Glomerular visceral epithelial cell (primary cell): Measurements from ENCODE around the gene GIT1.

Experiments
- DNase-seq: peaks from one replicate; pipeline ENCODE4 v3.0.0-alpha.2; 2016; ENCODE audit errors: extremely low spot score

Gene GIT1

DNA sequence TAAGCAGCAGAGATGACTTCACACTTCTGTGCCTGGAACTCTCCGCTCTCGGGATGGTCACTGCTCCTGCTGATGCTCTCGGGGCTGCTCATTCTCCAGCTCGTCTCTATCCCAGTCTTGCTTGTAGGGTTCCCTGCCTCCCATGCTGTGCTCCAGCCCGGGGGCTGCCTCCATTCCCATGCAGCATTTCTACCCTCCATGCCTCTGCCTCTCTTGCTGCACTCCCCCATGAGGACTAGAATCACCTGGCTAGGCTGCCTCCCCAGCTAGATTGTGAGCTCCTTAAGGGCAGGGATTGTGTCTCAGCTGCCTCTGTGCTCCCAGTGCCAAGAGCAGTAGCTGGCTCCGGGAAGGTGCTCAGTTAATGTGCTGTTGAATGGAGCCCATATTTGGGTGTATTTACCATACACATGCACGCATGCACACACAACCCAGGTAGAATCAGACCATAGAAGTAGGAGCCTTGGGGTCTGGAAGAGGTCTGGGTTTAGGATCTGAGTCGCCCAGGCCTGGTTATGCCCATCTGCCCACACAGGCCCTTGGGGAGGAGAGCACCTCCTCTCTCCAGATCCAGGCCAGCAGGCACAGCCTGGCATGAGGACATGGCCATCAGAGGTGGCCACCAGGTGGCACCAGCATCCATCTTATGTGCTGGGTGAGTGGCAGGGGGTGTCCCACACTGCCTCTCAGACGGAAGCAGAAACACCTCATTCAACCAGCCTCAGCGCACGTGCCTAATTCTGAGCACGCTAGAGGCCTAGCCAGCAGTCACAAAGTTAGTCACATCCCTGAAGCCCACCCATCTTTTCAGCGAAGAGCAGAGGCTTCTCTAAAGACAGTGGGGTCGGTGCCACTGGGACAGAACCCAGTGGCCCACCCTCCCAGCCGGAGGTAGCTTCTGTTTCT lies 9.3 kb downstream of the GIT1 start:
- peak; percentile 82 for DNase-seq

DNA sequence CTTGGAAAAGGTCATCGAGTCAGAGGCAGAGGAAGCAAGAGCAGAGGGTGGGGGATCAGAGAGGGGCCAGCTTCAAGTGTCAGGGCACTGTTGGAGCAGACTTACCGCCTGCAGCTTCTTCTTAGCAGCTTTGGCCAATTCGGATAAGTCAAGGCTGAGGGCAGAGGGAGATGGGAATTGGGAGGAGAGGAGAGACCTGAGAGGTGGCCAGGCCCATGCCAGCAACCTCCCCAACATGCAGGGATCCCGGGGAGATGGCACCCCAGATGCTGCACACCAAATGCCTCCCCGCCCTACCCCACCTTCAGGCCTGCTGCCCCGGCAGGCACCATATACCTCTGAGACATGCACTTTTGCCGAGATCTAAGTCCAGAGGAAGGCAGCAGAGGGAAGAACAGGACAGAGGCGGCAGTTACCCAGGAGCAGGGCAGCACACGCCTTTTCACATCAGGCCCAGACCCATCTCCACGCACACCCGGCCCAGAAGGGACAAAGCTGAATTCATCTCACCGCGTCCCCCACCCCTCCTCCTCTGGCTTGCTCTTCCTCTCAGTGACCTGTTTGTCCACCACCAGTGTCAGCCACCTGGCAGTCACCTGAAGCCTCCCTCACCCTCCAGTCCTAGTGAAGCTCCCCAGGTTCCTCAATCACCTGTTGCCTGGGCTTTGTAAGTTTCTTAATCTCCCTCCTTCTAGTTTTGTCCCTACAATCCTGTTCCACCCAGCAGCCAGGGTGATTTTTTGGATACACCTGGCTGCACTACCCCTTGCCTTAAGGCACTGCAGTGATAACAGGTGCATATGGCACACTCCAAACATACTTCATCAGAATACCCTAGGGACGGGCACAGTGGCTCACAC lies 10.6 kb downstream of the GIT1 start:
- no peak for DNase-seq

DNA sequence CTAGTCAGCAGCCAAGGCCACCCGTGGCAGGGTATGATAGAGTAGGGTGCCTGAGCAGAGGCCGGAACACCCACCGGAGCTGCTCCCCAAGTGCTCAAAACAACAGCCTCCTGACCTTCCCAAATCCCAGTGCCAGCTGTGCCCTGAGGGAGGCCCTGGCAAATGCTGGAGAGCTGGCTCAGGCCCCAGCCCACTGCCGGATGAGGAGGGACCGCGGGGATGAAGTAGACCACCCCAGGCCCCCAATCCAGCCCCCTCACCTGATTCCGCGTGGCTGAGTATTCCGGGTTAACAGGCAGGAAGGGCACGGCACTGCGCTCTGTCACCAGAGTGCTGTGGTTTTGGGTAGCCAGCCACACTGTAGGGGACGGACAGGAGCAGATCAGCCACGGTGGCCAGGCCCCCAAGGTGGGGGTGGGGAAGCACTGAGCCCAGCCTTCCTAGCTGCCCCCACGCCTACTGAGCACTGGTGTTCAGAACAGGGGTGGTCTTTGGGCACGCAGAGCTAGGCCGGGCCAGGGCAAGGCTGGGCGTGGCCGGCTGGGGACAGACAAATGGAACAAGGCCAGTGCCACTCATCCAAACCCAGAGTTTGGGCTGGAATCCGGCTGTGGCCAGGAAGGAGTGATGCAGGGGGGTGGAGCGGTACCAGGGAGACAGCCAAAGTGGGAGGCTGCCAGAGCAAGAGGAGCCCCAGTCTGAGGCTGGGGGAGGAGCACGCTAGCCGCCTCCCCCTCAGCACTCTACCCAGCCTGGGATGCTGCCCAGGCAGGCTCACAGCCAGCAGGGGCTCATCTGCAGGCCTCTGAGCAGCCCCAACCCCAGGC lies 11.8 kb downstream of the GIT1 start:
- no peak for DNase-seq

DNA sequence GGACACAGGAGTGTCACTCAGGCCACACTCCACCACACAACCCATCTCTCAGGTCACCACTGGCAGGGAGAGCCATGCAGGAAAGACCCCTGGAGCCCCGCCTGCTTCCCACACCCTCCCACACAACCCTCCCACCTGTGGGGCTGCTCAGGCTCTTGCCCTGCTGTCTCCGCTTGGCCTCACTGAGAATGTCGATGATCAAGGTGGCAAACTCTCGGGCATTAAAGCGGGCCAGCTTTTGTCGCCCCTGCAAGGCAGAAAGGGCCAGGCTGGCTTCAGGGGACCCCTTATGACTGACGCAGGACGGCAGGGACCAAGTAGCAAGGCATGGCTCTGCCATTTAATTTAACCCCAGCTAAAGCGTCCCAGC lies 12.5 kb downstream of the GIT1 start:
- DNase-seq: no peak

DNA sequence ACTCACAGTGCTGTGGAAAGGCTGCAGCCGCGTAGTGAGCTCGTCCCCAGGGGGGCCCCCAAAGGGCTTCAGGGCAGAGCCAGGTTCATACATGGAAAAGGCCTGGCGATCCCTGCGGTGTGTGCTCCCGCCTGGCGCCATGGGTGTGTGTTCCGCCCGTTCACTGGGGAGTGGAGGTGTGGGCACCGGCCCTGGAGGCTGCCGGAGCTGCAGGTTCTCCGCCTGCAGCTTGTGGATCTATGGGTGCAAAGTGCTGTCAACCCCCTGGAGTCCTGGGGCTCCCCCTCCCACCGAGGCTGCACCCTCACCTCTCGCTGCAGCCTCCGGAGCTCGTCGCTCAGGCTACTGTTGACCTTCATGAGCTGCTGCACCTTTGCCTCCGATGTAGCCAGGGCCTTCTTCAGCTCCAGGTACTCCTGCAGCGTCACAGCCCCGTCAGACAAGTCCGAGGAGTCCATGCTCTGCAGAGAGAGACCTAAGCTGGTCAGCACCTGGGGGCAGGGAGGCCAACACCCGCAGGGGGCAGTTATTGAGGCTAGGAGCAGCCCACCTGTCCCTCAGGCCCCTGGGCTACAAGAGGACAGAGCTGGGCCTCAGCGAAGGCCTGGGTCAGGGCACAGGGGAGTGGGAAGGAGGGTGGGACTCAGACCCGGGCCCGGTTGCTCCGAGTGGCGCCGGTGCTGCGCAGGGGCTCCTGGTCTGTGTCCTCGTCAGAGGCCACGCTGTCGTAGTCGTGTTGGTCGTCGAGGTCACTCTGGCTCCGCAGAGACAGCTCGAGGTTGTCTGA lies 13.0 kb downstream of the GIT1 start:
- no peak for DNase-seq

DNA sequence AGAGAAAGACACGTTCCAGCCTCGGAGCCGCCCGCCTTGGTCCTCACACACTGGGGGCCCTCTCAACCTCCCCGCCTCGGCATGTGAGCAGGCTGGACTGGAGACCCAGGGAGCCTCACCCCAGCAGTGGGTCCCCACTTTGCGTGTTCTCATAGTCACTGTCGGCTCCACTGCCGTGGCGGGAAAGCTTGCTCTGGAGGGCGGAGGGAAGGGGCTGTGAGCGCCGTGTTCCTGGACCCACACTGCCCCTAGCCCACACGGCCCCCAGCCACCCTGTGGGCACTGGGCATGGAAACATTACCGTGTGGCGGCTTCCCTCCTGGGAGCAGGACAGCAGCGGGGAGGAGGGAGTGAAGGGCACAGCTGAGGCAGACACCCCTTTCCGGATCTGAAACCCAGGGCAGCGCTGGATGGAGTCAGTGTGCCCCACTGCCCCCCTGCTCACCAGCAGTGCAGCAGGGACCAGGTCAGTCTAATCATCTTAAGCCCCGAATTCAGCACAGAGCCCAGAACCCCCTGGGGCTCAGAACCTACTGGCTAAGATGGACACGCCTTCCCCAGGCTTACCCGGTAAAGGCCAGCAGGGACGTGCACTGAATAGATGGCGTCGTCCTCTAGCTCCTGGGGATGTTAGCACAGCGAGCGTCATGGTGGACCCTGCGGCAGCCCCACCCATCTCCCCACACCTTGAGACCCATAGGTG lies 13.8 kb downstream of the GIT1 start:
- no peak for DNase-seq

DNA sequence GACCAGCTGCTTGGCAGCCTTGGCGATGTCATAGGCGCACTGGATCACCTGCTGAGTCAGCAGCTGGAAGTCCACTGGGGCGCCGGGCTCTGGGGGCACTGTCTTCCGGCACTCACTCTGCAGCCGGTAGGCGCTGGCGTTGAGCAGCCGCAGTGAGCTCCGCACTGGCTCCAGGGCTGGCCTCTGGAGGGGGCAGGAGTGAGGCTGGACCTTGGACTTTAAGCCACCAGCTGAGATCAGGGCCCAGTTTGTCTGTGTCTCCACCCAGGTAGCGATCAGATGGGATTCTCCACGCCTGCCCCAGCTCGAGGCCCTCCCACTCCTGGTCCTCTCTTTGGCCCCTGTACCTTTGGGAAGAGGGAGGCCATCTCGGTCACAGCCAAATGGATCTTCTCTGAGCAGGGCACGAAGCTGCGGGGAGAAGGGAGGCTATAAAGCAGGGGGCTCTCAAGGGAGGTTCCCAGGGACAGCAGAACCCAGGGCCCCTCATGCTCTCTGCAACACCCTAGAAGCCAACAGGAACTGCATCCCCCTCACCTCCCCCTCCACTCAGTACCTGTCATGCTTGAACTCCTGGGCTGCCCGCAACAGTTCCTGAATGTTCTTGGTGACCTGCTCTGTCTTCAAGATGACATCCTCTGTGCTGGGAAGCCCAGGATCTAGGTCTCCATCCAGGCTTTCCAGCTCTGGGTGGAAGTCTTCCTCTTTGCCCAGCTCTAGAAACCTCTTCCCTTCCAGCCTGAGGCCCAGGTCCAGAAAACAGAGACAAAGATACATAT lies 14.5 kb downstream of the GIT1 start:
- DNase-seq: no peak

DNA sequence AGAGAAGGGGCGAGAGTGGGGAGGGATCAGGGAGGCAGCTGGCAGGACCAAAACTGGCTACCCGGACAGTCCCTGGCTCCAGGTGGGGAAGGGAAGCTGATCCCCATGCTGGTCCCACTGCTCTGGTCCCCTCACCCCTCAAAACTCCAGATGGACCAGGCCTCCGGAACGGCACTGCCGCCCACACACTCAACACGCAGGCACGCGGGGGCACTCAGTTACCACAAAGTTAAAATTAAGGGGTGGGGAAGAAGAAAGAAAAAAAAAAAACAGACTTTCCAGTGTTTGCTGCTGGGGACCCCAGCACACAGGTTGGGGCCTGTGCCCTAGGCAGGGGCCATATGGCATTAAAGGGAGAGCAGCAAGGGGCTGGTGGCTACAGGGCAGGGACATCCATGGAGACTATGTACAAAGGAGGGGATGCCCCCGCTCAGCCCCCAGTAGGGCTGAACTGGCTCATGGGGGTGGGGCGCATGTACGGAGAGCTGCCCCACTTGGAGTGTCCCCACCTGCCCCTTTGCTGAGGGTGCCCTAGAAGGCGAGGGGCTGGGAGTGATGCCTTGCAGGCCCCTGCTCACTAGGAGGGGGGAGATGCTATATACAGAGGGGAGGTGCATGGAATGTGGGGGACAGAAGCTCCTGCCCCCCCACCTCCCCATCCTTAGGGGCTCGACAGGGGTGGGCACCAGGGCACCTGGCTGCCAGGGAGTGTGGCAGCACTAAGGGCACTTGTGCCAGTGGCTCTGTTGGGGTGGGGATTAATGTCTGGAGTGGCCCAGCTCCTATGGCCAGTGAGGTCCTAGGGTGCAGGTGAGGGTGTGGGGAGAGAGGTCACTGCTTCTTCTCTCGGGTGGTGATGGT lies 15.3 kb downstream of the GIT1 start:
- DNase-seq: no peak

DNA sequence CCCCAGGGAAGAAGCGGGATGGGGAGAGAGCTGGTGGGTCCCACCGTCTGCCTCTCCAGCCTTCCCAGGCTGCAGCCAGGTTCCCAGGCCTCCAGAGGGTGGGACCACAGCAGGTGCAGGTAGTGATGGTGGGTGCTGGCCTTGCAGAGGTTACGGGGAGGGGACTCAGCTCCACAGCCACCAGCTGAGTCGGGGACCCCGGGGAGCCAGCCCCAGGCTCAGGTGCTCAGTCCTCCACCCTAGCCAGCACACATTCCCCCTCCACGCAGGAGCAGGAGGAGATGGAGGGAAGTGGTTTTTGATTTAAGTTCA lies 15.9 kb downstream of the GIT1 start:
- DNase-seq: no peak

DNA sequence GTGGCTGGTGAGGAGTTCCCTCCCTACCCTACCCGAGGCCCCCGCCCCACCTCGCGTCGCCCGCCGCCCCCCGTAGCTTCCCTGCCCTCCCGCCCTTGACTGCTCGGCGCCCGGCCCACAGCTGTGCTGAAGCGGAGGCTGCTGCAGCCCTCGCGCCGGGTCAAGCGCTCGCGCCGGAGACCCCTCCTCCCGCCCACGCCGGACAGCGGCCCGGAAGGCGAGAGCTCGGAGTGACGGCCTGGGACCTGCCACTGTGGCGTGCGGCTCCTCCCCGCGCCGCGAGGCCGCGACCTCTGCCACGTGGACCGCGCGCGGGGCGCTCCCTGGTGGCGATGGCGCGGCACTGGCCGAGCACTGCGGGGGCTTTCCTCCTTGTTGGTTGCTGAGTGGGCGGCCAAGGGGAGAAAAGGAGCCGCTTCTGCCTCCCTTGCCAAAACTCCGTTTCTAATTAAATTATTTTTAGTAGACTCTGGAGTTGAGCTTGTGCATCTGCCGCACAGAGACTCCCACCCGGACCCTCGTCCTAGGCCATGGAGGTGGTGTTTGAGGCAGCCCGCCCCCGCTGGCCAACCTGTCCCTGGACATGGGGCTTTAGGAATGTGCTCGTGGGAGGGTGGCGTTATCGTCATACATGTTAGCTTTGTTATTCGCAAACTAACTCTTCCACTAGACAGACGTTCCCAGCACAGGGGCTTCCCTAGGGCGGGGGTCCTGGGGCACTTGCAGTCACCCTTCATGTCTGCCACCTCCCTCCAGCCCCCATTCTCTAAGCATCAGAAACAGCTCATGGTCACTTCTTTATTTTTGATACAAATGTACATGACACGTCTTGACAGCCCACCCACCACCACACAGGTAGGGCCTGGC lies 16.5 kb downstream of the GIT1 start:
- no peak for DNase-seq

DNA sequence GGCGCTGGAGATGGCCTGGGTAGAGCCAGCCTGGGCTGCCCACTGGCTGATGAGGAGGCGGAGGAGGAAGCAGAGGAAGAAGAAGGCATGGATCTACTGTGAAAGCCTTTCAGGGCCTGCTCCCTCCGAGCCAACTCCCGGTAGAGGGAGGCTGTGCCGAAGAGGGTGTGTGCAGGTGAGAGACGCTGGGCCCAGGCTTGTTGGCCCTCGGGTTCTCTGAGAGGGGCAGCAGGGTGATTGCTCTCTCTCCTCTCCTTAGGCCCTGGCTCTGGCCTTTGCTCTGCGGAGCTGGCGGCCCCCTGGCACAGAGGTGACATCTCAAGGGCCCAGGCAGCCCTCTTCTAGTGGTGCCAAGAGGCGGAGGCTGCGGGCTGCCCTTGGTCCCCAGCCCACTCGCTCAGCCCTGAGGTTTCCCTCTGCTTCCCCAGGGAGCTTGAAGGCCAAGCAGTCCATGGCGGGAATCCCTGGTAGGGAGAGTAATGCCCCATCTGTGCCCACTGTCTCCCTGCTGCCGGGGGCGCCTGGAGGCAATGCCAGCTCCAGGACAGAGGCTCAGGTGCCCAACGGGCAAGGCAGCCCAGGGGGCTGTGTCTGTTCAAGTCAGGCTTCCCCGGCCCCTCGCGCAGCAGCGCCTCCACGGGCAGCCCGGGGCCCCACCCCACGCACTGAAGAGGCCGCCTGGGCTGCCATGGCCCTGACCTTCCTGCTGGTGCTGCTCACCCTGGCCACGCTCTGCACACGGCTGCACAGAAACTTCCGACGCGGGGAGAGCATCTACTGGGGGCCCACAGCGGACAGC lies 17.4 kb downstream of the GIT1 start:
- DNase-seq: no peak

DNA sequence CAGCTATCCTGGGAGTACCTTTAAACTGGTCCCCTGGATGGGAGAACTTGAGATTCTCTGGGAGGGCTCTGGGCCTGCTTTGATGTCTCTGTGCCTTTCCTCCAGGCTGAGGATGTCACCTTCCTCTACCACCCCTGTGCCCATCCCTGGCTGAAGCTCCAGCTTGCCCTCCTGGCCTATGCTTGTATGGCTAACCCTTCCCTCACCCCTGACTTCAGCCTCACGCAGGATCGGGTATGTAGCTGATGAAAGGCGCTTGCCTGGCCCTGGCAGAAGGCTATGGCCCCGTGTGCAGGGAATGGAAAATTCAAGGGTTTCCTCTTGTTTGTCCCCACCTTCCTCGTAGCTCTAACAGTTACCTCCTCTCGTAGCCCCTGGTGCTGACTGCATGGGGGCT lies 18.0 kb downstream of the GIT1 start:
- no peak for DNase-seq

DNA sequence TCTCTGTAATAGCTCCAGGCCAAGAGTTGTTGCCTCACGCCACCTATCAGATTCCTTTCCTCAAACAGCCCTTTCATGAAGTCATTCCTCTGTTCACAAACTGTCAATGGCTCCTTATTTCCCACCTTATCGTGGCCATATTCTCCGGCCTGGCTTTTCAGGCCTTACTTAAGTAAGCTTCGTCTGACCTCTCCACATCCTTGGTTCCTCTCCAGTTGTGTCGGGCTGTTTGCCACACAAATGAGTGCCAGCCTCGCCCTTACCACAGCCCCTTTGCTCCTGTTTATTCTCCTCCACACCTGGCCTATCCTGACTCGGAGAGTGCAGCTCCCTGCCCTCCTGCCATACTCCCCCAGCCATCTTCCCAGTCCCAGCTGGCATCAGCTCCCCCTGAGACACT lies 18.9 kb downstream of the GIT1 start:
- no peak for DNase-seq

DNA sequence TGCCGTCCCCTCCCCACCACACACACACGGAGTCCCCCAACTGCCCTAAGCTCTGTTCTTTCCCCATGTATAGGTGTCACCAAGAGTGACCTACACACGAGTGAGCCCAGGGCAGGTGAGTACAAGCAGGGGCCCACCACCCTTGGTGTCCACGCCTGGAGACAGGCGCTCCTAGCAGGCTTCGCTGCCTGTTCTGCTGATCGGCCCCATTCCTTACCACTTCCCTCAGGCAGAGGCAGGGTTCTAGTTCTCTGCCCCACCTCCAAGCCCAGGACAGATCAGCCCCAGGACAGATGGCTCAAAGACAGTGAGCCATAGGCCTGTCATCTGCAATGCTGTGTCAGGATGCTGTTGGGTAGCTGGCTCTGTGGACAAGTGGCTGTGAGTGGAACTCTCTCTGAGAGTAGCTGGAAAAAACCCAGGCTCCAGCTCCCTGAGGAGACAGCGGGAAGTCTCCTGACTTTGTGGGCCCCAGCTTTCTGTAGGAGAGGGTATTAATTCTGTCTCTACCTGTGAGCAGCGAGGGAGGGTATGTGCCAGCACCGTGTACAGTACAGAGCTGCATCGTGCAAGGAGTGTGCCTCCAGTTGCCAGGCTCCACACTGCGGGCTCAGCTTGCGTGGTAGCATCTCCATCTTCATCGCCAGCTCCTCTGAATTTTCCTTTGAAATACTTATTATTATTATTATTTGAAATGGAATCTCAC lies 20.1 kb downstream of the GIT1 start:
- no peak for DNase-seq

DNA sequence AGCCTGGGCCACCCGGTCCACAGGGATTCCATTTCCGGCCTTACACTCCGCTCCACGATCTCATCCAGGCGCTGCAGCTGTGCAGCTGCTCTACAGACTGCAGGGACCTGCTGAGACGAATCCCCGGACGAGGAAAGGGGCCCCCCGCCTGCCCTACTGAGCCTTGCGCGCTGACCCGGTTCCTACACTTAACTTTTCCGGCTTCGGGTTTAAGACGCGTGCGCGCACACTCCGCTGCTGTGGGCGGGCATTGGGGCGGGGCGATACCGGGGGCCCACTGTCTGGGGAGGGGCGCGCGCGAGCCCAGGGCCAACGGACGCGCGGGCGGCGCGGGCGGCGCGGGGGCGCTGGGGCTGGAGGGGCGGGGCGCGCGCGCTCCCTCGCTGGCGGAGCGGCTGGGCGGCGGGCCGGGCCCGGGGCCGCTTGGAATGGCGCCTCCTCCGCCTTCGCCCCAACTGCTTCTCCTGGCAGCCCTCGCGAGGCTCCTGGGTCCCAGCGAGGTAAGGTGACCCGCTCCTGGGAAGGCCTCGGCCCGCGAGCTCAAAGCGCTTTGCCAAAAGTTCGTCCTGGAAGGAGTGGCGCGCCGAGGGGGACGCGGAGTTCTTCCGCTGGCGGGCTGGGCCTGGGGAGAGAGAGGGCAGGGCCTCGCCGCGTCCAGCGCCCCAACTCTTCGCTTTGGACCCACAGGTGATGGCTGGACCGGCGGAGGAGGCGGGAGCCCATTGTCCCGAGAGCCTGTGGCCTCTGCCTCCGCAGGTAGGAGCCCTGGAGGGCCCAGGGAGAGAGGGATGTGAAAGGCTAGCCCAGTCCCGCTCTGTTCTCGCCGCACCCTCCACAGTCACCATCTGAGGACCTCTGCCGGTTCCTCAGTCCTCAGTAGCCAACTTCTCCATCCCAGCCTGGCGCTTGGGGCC lies 20.9 kb downstream of the GIT1 start, which contains the start of gene TP53I13:
Gene TP53I13, plus strand, starts transcription at position 371 of the 914 bp plus-strand sequence. Its CDS starts 58 bp downstream, at position 429.
- DNase-seq: peak; percentile 90
